Measurements from ENCODE around the gene SNX14. TPM values are rescaled to one million over a fixed set of nuclear protein-coding genes. Genes with fewer than 3 reads are reported as not detected.

Gene SNX14
- total RNA-seq (2021) (30.4 and 36.3 TPM in 2 replicates), Bru-seq, nascent RNA (percentile 74 among the genes with signal in this experiment), BruChase-seq, experiment 1, labeled RNA remaining after a 2-hour chase (percentile 81 among the genes with signal in this experiment), BruChase-seq, experiment 2, labeled RNA remaining after a 6-hour chase (percentile 67 among the genes with signal in this experiment)
- long read RNA-seq, transcript SNX14-203 (28 exons, 3,111 nt): major isoform, 6 of 26 reads
- long read RNA-seq, transcript SNX14-201 (29 exons, 3,486 nt): minor isoform, 5 of 26 reads
- long read RNA-seq, partial matches to known transcripts: 3 of 26 reads
- long read RNA-seq, other reads (novel, unspliced or antisense): 10 of 26 reads

GRCh38 chr6:85593438-85594196, at the start of gene SNX14:
SNX14 (minus strand) TSS chr6:85593858; CDS start chr6:85593718, 140 bp downstream.
- peak; percentile 90 for DNase-seq (ENCODE audit: low spot score)
- POLR2A ChIA-PET (ENCODE audit: low non-redundant PET): interaction anchor here (0.6 kb wide), 1 partner anchor 47 kb away, joined by 3 read pairs; no protein-coding TSS in a partner anchor
- no peaks in the 10 kb centered on the region for H3K36me3 ChIP-seq (ENCODE audit: insufficient read depth, low read length, poor library complexity, severe bottlenecking)

GRCh38 chr6:85642774-85643536, 49.3 kb upstream of the SNX14 start, which contains the start of gene SYNCRIP:
SYNCRIP (minus strand) TSS chr6:85642886; CDS start chr6:85641439, 1,447 bp downstream.
- TF ChIP-seq, protein P1, sequence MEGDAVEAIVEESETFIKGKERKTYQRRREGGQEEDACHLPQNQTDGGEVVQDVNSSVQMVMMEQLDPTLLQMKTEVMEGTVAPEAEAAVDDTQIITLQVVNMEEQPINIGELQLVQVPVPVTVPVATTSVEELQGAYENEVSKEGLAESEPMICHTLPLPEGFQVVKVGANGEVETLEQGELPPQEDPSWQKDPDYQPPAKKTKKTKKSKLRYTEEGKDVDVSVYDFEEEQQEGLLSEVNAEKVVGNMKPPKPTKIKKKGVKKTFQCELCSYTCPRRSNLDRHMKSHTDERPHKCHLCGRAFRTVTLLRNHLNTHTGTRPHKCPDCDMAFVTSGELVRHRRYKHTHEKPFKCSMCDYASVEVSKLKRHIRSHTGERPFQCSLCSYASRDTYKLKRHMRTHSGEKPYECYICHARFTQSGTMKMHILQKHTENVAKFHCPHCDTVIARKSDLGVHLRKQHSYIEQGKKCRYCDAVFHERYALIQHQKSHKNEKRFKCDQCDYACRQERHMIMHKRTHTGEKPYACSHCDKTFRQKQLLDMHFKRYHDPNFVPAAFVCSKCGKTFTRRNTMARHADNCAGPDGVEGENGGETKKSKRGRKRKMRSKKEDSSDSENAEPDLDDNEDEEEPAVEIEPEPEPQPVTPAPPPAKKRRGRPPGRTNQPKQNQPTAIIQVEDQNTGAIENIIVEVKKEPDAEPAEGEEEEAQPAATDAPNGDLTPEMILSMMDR (conservative IDR thresholded peaks at IDR 0.05; ENCODE audit: low read depth, low read length): no peak
- TF ChIP-seq EZH2 (IDR thresholded peaks at IDR 0.05; ENCODE audit: borderline replicate concordance, low read depth, low read length, poor library complexity, severe bottlenecking): no peak
- Histone ChIP-seq H3K4me3 (ENCODE audit: low read depth, low read length, poor library complexity, severe bottlenecking) (peak within 1 kb of the TSS; percentile 98), H3K36me3 (ENCODE audit: insufficient read depth, low read length, poor library complexity, severe bottlenecking) (peaks cover 29% of the 10 kb centered on the region), H3K4me1 (ENCODE audit: insufficient read depth, low read length, poor library complexity, severe bottlenecking) (peaks cover 31% of the 10 kb centered on the region), H3K9me3 (ENCODE audit: low read depth, low read length, poor library complexity, severe bottlenecking) (no peaks in the 10 kb centered on the region), H3K27me3 (replicated peaks; ENCODE audit: insufficient read depth, low read depth, low read length, poor library complexity) (no peaks in the 10 kb centered on the region), H3K27ac (ENCODE audit: low read depth, low read length, poor library complexity, severe bottlenecking) (peak within 1 kb of the TSS; percentile 100)
- peak; percentile 99 for DNase-seq (ENCODE audit: low spot score)
- intact Hi-C loops (cut with micrococcal nuclease; ENCODE audit: unreplicated experiment): loop anchor here (1.0 kb wide), 1 partner anchor 35 kb away; no protein-coding TSS in a partner anchor
- BruUV-seq (replicated peaks): no TSS peak
- CTCF ChIA-PET: no interaction called here
- POLR2A ChIA-PET (ENCODE audit: low non-redundant PET): interaction anchor here (0.6 to 3.0 kb wide), 7 partner anchors 23 to 47 kb away, joined by 3 to 37 read pairs (median 10); no protein-coding TSS in a partner anchor

More at GRCh38 chr6:85593438-85594196, at the start of gene SNX14:
- no TSS peak for BruUV-seq (replicated peaks)
- Histone ChIP-seq H3K27ac (ENCODE audit: low read depth, low read length, poor library complexity, severe bottlenecking) (peak within 1 kb of the TSS; percentile 78), H3K4me3 (ENCODE audit: low read depth, low read length, poor library complexity, severe bottlenecking) (peak within 1 kb of the TSS; percentile 81), H3K9me3 (ENCODE audit: low read depth, low read length, poor library complexity, severe bottlenecking) (no peaks in the 10 kb centered on the region), H3K27me3 (replicated peaks; ENCODE audit: insufficient read depth, low read depth, low read length, poor library complexity) (no peaks in the 10 kb centered on the region), H3K4me1 (ENCODE audit: insufficient read depth, low read length, poor library complexity, severe bottlenecking) (peaks cover 3% of the 10 kb centered on the region)
- intact Hi-C loops (cut with micrococcal nuclease; ENCODE audit: unreplicated experiment): no loop called here
- CTCF ChIA-PET: interaction anchor here (0.5 to 0.7 kb wide), 2 partner anchors 208 to 238 kb away, joined by 3 read pairs; no protein-coding TSS in a partner anchor
- TF ChIP-seq, protein P1 (conservative IDR thresholded peaks at IDR 0.05; ENCODE audit: low read depth, low read length): no peak
- TF ChIP-seq EZH2 (IDR thresholded peaks at IDR 0.05; ENCODE audit: borderline replicate concordance, low read depth, low read length, poor library complexity, severe bottlenecking): no peak
